NK-92 (cell line): ENCODE data around the gene FAM135A.

Source experiments
- DNase-seq: peaks from one replicate; lab custom pipeline; 2025; ENCODE audit not compliant: unreplicated experiment; lab: John Stamatoyannopoulos, UW

Gene FAM135A

DNA sequence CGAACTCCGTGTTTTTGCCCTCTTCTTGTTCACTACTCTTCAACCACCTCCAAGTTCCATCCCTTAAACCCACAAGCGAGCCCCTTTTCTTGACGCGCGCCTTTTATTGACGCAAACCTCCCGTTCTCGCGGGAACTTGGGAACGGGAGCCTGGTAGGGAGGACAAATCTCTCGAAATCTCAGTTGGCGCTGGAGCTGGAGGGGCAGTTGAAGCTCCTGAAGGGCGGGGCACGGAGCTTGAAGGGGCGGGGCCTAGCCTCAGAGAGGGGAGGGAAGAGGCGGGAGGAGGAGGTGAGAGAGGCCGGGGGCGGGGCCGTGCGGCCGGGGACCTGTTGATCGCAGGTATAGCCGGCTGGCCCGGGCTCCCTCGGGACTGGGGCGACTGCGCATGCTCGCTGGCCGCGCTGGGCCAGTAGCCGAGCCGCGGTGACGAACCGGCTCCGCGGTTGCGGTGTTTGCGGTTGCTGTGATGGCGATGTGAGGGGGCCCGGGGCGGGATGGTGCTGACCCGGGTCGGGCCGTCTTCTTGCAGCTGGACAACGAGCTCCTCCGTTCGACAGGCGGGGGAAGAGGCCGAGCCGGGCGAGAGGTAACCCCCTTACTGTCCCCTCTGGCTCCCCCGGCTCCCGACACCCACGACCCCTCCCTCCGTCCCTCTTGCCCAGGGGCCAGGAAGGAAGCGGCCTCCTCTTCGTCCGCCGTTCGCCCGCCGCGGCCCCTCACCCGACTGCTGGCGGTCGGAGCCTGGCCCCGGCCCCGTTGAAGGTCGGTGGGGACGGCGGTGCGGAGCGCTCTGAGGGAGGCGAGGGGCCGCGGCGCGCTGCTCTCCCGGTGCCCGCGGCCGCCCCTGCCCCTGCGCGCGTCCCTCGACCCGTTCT lies at the start of gene FAM135A:
FAM135A (plus strand) TSS at position 395 of the 878 bp plus-strand sequence. CDS start 14,835 bp downstream, outside the sequence.
- DNase-seq = peak; percentile 71

GRCh38 chr6:70363741-70364493 lies 49.4 kb upstream of the FAM135A start:
- no peak for DNase-seq

- no peak for DNase-seq
Measured at GRCh38 chr6:70369332-70369950, 43.9 kb upstream of the FAM135A start.

DNA sequence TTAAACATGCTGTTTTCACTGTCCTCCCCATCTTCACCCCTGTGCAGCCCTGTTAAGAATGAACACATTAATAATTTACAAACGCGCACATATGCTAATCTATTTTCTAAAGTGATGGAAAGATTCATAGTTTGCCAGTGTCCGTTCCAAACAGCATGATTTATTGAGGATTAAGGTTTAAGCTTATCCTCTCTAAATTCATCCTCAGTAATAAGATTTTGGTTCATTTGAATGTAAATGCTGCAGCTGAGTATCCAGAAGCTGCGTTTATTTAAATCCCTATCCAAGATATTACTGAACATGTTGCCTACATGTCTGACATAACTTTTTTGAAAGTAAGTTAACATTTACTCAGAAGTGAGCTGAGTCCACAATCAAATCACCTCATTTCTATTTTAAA lies 42.8 kb upstream of the FAM135A start:
- no peak for DNase-seq

DNA sequence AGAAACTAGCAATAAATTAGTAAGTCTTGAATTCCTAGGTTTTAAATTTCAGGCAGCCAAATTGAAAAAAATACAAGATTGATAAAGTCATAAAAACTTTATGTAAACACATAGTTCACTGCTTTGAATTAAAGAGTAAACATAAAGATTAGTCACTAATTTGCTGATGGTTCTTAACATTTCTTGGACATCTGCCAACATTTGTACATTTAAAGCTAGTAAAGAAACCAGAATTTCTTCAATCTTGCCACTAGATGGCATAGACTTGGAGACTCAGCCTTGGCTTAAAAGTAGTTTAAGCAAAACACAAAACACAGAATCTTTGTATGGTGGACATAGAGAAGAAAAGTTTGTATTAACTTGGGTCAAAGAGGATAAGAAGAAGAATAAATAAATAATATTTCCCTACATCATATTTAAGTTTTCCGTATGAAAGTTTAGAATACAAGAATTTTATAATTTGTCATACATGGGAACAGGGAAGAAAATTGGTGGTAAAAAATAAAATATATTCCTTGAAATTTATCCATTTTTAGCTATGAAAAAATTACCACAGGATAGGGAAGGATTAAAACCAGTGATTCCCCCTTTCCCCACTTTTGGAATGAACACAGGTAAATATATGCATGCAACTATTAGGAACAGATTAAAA lies 41.7 kb upstream of the FAM135A start:
- DNase-seq = no peak

- DNase-seq = no peak
Measured at GRCh38 chr6:70375166-70375565, 38.1 kb upstream of the FAM135A start.

DNA sequence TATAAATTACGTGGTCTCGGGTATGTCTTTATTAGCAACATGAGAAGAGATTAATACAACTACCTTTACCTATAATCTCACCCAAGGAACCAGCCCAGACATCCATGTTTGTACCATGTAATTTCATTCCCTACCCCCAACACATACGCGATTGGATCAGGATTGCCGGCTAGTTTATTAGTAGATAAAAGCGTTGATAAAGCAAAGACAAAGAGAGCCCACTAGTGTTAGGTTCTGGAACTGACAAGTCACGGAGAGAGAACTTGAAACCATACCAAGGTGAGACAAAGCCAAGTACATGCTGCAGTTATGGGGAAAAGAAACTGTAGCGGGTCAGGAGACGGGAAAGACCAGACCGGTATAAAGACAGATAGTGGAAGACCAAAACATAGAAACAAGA lies 37.4 kb upstream of the FAM135A start:
- no peak for DNase-seq

DNA sequence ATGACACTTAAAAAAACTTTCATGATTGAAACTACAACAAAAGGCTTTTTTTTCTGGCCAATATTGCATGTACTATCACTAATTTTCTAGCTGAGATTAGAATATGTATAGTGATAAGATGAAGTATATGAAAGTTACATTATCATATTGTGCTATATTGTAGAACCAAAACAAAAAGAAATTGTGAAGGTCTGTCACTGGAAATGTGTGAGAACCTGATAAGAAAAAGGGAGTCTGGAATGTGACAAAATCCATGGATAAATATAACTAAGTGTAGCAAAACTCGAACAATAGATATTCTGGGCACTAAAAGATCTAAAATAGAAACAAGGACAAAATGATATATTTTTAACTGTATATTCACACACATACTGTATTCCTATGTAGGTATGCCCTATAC lies 36.7 kb upstream of the FAM135A start:
- DNase-seq = no peak

DNA sequence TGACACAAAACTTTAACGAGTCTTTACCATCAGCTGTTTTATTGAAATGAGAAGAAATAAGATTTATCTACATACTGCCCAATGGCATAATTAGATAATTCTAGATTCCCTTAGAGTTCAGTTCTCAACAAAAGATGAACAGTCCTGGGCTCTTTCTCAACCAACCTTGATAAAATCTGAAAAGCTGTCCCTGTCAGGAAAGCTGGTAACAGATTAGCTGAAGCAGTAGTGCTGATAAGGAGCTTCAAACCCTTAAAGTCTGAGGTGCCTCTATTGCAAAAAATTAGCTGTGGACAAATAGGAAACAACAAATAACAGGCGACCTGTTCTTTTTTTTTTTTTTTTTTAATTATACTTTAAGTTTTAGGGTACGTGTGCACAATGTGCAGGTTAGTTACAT lies 35.9 kb upstream of the FAM135A start:
- no peak for DNase-seq

- no peak for DNase-seq
Measured at GRCh38 chr6:70379473-70380013, 33.8 kb upstream of the FAM135A start.

GRCh38 chr6:70380252-70380651 lies 33.1 kb upstream of the FAM135A start:
- no peak for DNase-seq

GRCh38 chr6:70380771-70381416 lies 32.4 kb upstream of the FAM135A start:
- no peak for DNase-seq

- no peak for DNase-seq
Measured at GRCh38 chr6:70381417-70381782, 31.9 kb upstream of the FAM135A start.

- no peak for DNase-seq
Measured at GRCh38 chr6:70385901-70386300, 27.4 kb upstream of the FAM135A start.

- no peak for DNase-seq
Measured at GRCh38 chr6:70388814-70389213, 24.5 kb upstream of the FAM135A start.

- DNase-seq = no peak
Measured at GRCh38 chr6:70389261-70389660, 24.0 kb upstream of the FAM135A start.

DNA sequence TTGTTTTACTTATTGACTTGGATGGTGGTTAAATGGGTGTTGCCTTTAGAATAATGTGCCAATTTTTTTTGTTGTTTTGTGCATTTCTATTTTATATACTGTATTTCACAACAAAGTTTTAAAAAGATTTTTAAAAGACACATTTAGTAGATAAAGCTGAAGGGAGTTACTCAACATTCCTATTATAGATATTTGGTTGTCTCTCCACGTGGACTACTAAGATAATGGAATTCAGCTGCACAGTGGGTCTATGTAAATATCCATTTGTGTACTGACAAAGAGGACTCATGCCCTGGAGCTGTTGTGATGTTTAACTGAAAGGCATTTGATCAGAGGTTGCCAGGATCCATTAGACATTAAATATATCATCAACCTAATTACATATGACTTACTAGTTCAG lies 23.2 kb upstream of the FAM135A start:
- no peak for DNase-seq

DNA sequence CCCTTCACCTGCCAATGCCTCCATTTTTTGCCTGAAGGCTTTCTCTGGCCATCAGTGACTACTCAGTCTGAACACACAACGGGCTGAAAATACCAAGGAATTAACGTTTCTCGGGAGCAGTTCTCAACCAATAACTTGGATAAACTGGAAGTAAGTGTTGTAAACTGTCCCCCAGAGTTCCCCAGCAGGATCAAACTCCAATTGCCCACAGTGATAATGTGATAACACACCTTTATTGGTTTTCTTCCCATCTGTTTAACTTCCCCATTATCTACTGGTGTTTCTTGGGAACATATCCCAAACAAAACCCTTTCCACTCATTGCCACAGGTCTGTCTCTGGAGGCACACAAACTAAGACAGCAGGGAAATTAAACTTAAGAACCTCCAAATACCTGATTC lies 21.8 kb upstream of the FAM135A start:
- no peak for DNase-seq

GRCh38 chr6:70394518-70395300 lies 18.6 kb upstream of the FAM135A start:
- DNase-seq = no peak

DNA sequence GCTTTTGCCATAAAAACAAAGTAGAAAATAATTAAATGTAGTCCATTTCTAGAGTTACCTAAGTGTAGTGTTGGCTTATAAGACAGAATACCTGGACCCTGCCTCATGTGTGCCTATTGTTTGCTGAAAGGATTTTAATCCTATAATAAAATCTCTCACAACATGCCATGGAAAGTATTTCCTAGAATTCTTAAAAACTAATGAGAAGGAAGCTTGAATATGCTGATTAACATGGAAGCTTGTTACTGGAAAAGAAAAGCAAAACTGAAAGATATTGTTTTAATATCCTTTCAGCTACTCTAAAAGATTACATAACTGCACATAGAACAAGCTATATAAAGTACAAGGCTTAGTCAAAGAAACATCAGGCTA lies 18.0 kb upstream of the FAM135A start:
- no peak for DNase-seq
